Rectal smooth muscle tissue (tissue), 1 donor: Measurements from ENCODE around the gene KRTAP10-5.

ENCODE experiments used
- H3K27ac ChIP-seq: one replicate; pipeline ENCODE4 v1.7.0; 2013; ENCODE audit warnings: low read depth, low read length, inconsistent platforms
- H3K27me3 ChIP-seq: one replicate; pipeline ENCODE4 v1.7.0; 2013; ENCODE audit warnings: low read length; ENCODE audit not compliant: control insufficient read depth, insufficient read depth
- H3K36me3 ChIP-seq: one replicate; pipeline ENCODE4 v1.7.0; 2013; ENCODE audit warnings: low read length; ENCODE audit not compliant: control insufficient read depth, insufficient read depth
- H3K4me1 ChIP-seq: one replicate; pipeline ENCODE4 v1.7.0; 2013; ENCODE audit warnings: low read length; ENCODE audit not compliant: control insufficient read depth, insufficient read depth
- H3K4me3 ChIP-seq: one replicate; pipeline ENCODE4 v1.7.0; 2013; ENCODE audit warnings: low read length
- H3K9ac ChIP-seq: one replicate; pipeline ENCODE4 v1.7.0; 2013; ENCODE audit warnings: low read length

The KRTAP10-5 gene

GRCh38 chr21:44530903-44531605, 49.4 kb downstream of the KRTAP10-5 start:
- peaks cover 2% of the 10 kb centered on the region for H3K27me3 ChIP-seq
- no peaks in the 10 kb centered on the region for H3K36me3 ChIP-seq
- no peak overlapping the region for H3K4me3 ChIP-seq
- no peaks in the 10 kb centered on the region for H3K4me1 ChIP-seq
- H3K9ac ChIP-seq, result no peak overlapping the region
- no peak overlapping the region for H3K27ac ChIP-seq

- no peaks in the 10 kb centered on the region for H3K36me3 ChIP-seq
- no peak overlapping the region for H3K27ac ChIP-seq
- no peaks in the 10 kb centered on the region for H3K4me1 ChIP-seq
- H3K9ac ChIP-seq, result no peak overlapping the region
- H3K27me3 ChIP-seq, result peaks cover 2% of the 10 kb centered on the region
- no peak overlapping the region for H3K4me3 ChIP-seq
Observed at GRCh38 chr21:44530221-44530902, 50.0 kb downstream of the KRTAP10-5 start.

- no peak overlapping the region for H3K9ac ChIP-seq
- no peaks in the 10 kb centered on the region for H3K36me3 ChIP-seq
- H3K27me3 ChIP-seq, result peaks cover 2% of the 10 kb centered on the region
- H3K4me3 ChIP-seq, result no peak overlapping the region
- no peak overlapping the region for H3K27ac ChIP-seq
- no peaks in the 10 kb centered on the region for H3K4me1 ChIP-seq
Observed at GRCh38 chr21:44529503-44530125, 50.8 kb downstream of the KRTAP10-5 start.
